ENCODE measurements around the gene OR5AU1.

OR5AU1 gene

DNA sequence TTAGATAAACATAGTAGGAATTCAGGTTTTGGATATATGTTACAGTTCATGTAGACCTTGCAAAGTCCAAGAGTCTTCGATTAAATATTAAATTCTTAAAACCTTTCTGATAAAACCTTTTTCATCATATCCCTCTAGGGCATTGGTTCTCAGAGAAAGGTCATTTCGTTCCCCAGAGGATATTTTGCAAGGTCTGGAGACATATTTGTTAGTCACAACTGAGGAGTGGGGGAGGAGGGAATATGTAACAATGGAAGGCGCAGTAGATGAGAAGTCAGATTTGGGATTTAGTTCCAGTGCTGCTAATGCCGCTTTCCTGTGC, 49.7 kb downstream of the OR5AU1 start:
- DNase-seq = no peak

DNA sequence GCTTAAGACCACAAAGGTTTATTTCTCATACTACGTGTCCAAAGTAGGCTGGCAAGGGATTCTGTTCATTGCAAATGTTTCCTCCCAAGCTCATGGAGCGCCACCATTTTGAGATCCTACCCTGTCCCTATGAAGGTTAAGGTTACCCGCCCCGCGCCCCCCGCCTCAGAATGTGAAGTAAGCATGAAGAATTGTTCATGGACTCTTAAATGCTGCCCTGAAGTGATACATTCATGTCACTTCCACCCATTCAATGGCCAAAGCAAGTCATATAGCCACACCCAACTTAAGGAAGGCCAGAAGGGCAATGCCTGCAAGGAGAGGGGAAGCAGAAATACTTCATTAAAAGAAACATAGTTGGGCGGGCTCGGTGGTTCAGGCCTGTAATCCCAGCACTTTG, 50.8 kb downstream of the OR5AU1 start:
- DNase-seq = no peak
